GM12892 (cell line): ENCODE data around the gene SEPTIN5.

Experiments
- POLR2A ChIP-seq: IDR thresholded peaks from 2 replicates; pipeline ENCODE4 v1.6.1; 2011; ENCODE audit warnings: low read depth, low read length, control low read depth
- POLR2AphosphoS5 ChIP-seq: IDR thresholded peaks from 2 replicates; pipeline ENCODE4 v1.6.1; 2011; ENCODE audit warnings: low read depth, low read length, control low read depth

DNA sequence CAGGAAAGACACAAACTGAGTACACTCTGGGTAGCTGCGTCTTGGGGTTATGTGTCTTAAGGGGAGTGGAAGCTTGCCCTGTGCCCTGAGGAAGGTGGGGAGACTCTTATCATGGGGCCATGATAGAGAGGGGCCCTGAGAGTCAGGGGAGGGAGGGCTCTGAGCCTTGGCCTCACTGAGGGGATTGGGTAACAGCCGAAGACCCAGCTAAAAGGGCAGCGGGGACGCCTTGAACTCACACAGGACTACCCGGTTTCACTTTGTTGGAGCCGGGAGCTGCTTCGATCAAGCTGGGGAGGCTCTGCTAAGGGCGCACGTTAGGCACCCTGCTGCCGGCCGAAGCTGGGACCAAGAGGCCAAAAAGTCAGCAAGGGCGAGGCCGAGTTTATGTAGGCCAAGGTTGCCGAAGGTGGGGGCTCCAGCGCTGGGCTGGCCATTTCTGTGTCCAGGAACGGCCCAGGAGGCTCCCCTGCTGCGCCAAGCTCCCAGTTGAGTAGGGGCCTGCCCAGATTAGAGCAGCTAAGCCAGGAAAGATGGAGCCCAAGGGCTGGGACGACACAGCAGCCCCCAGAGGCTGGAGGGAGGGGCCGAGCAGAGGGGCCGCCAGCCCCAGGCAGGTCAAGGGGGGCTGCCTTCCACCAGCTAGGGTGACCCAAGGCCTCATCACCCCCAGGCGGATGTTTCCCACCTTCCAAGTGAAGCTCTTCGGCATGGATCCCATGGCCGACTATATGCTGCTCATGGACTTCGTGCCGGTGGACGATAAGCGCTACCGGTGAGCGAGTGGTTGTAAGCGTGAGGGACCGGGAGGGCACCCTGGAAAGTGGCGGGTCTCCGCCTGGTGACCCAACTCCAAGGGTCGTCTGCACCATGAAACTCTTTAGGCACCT, 48.5 kb downstream of the SEPTIN5 start:
- no peak for TF ChIP-seq POLR2AphosphoS5
- no peak for TF ChIP-seq POLR2A
